ENCODE measurements around the gene CPA1. TPM values are rescaled to one million over a fixed set of nuclear protein-coding genes. Genes with fewer than 3 reads are reported as not detected.
A peak's percentile ranks its signal among the peaks of the same experiment; 100 is the strongest.

CPA1 gene
- total and polyA plus RNA-seq, 10 of the 15 experiments (the other 5 are each of a cell fraction or from before 2014, with no cell fraction given), result 8.0 TPM; not detected in 9

DNA sequence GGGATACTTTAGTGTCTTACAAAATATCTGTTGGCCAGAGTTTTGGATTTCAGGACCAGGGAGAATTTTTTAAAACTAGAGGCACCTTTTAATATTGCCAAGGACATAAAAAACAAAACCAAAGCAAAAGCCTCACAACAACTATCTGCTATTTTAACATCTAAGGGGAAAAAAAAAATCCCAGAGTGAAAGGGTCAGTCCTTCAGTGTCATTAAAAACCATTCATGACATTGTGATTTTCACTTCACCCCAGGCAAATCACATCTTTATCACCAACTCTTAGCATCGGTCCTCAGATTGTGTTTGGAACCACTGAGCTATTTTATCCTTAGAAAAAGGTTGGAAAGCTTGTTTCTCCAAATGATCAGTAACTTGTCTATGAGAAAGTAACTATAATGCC lies 49.8 kb downstream of the CPA1 start (continued):
- TF ChIP-seq POLR2AphosphoS5 (IDR thresholded peaks at IDR 0.05; ENCODE audit: low read length), result no peak
- no peak for TF ChIP-seq IRF4 (IDR thresholded peaks at IDR 0.05; ENCODE audit: low read depth, low read length)
- TF ChIP-seq IRF3 (IDR thresholded peaks at IDR 0.05), result no peak
- TF ChIP-seq, protein P1, sequence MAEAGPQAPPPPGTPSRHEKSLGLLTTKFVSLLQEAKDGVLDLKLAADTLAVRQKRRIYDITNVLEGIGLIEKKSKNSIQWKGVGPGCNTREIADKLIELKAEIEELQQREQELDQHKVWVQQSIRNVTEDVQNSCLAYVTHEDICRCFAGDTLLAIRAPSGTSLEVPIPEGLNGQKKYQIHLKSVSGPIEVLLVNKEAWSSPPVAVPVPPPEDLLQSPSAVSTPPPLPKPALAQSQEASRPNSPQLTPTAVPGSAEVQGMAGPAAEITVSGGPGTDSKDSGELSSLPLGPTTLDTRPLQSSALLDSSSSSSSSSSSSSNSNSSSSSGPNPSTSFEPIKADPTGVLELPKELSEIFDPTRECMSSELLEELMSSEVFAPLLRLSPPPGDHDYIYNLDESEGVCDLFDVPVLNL (IDR thresholded peaks at IDR 0.05; ENCODE audit: low read depth, low read length), result no peak
- no peak for TF ChIP-seq BMI1 (IDR thresholded peaks at IDR 0.05; ENCODE audit: borderline replicate concordance)
- no peak for TF ChIP-seq YY1 (IDR thresholded peaks at IDR 0.05; ENCODE audit: low read depth, low read length)

DNA sequence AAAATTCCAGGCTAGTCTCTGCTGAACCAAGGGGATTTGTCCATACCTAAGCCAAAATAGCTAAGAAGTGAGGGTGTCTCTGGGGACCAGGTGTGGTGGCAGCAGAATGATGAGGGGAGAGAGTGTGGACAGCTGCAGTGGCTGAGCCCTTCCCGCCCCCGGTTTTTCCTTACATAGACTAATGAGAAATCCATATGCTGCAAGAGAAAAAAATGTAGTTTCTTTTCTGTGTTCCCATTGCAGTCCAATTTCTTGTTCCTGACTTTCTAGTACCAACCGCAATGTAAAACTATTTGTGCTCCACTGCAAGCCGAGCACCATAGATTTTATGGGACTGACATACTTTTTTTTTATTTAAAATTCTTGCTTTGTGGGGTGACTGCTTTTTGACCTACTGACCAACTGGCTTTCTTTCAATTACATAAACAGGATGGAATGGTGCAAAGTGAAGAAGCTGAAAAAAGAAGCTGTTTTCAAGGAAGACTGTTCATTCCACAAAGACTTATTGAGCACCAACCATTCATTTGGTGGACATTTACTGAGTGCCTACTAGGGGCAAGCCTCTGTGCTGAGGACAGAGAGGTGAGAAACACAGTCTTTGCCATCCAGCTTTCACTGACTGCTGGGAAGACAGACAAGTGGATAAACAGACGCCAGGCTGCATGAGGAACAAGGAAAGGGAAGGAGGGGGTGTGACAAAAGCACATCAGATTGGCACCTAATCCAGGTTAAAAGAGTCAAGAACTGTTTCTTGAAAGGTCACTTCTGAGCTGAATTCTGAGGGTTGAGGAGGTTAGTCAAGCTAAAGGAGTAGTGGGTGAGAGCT lies 50.8 kb downstream of the CPA1 start:
- Histone ChIP-seq H3K4me1 (ENCODE audit: control insufficient read depth, insufficient read depth, low read length) (no peaks in the 10 kb centered on the region), H2AFZ (ENCODE audit: control insufficient read depth, low read depth, low read length) (no peak overlapping the region), H3K9me3 (replicated peaks; ENCODE audit: control insufficient read depth, insufficient read depth, low read length) (no peaks in the 10 kb centered on the region), H3K9ac (ENCODE audit: control insufficient read depth, insufficient read depth, low read length) (no peak overlapping the region), H3K36me3 (ENCODE audit: control insufficient read depth in 2 of 2, insufficient read depth in 2 of 2, low read length in 1 of 2) (no peaks in the 10 kb centered on the region), H3K27ac (ENCODE audit: control insufficient read depth, insufficient read depth) (no peak overlapping the region), H4K20me1 (ENCODE audit: control insufficient read depth, insufficient read depth) (no peaks in the 10 kb centered on the region), H3K27me3 (replicated peaks in 1 of 2; ENCODE audit: control insufficient read depth in 2 of 2, insufficient read depth in 2 of 2, low read length in 1 of 2) (no peaks in the 10 kb centered on the region), H3K4me3 (no peak overlapping the region), H3K4me2 (ENCODE audit: control insufficient read depth, insufficient read depth) (no peak overlapping the region), H3K79me2 (ENCODE audit: control insufficient read depth, insufficient read depth, low read length) (no peaks in the 10 kb centered on the region)
- intact Hi-C loops (cut with micrococcal nuclease; ENCODE audit: unreplicated experiment) (no loop called here), in situ Hi-C loops (cut with MboI) (no loop called here)
- ChIA-PET RAD21 (ENCODE audit: unreplicated experiment) (interaction anchor here (1.2 kb wide), 1 partner anchor 188 kb away, joined by 3 read pairs; no protein-coding TSS in a partner anchor), POLR2A (no interaction called here), SMC1A (ENCODE audit: uncharacterized antibody, unreplicated experiment) (interaction anchor here (0.7 kb wide), 1 partner anchor 101 kb away, joined by 3 read pairs; no protein-coding TSS in a partner anchor), CTCF (interaction anchor here (0.5 to 0.9 kb wide), 2 partner anchors 19 to 326 kb away, joined by 3 read pairs; no protein-coding TSS in a partner anchor)
- 96% methylated on average over 5 of the region's 5 CpGs for WGBS (ENCODE audit: insufficient coverage, insufficient replicate concordance, low lambda C conversion rate, missing lambda C conversion rate)
- DNase-seq (ENCODE audit: low read depth, low spot score), result no peak
- ATAC-seq, result no peak
- no peak for FAIRE-seq
- no TSS peak for BruUV-seq (replicated peaks)
- TF ChIP-seq YY1 (IDR thresholded peaks at IDR 0.05; ENCODE audit: low read depth, low read length) (no peak), HCFC1 (IDR thresholded peaks at IDR 0.05; ENCODE audit: low read length) (no peak), STAT1 (conservative IDR thresholded peaks at IDR 0.05) (no peak), MEF2B (IDR thresholded peaks at IDR 0.05; ENCODE audit: partially characterized antibody, poor library complexity, severe bottlenecking) (peak; percentile 22), NR2F1 (conservative IDR thresholded peaks at IDR 0.05) (no peak), ASH2L (IDR thresholded peaks at IDR 0.05; ENCODE audit: borderline replicate concordance, low read depth) (no peak), EGR1 (IDR thresholded peaks at IDR 0.05; ENCODE audit: borderline replicate concordance in 1 of 2, low read depth in 2 of 2, low read length in 2 of 2) (peak in 1 of 2 experiments; percentile 13; a peak in 1 of 3 replicates)
